SW 1271 (cell line): ENCODE data around the gene SLC2A1.

Source experiments
- DNase-seq, 2 experiments: peaks; one replicate each; lab custom pipeline; 2025; lab: John Stamatoyannopoulos, UW

Gene SLC2A1

DNA sequence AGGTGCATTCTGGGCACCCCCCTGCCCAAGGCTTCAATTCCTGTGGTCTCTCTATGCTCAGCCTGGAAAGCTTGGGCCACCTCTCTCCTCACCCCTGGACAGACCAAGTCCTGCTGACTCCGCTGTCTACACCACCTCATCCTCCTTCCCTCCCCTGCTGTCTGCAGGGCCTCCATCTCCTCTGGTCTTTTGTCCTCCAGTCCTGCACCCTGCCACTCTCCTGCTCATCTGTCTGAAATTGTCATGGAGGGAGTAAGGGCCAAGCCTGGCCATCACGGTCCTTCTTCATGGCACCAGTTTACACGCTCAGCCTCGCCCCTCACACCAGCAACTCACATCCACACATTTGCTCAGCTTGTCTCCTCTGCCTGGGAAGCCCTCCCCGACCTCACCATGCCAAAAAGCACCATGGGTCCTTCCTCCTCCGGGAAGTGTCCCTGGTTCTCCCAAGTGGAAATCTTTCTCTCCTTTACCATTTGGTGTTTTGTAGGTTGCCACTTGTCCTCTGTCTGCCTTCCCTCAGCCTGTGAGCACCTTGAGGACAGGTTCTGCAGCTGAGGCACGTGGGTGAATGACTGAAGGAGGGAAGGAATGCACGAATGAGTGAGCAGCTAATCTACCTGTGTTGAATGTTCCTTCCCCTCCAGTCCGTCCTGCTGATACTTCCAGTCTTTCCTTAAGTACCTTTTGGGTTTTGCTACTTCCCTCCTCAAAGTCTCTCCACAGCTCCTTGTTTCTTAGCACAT is 2.1 kb upstream of the SLC2A1 start:
- DNase-seq = no peak

DNA sequence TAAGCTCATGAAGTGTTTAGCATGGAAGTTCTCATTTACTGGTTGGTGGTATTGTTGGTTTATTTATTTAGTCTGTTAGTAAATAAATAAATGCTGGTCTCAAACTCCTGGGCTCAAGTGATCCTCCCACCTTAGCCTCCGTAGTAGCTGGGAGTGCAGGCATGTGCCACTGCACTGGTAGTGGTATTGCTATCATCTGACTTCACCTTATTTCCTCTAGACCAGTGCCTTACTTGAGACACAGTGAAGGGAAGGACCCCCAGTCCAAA is 1.4 kb upstream of the SLC2A1 start:
- no peak for DNase-seq

DNA sequence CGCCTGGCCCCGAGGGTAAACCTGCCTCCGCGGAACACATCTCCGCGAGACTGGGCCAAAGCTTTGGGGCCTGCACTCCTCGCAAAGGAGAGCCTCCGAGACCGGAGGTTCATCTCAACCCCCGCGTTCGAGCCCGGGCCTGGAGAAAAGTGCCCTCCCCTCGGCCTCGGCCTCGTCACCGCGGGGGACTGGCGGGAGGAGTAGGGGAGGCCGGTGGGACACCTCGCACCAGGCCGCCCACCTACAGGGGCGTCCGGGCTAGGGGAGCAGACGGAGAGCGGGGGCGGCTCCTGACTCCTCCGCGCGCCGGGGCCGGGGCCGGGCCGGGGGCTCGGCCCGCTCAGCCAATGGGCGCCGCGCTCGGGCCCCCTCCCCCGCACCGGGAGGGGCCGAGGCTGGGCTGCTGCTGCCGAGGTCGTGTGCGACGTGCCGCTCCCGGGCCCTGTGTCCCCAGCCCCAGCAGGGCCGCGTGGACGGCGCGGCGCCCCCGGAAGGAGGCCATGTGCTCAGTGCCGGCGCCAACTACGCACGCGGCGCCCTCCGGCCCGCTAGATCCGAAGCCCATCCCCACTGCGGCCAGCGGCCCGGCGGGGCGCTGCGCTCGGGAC is 684 bp downstream of the SLC2A1 start:
- DNase-seq = peak in 1 of 2 experiments; percentile 17

DNA sequence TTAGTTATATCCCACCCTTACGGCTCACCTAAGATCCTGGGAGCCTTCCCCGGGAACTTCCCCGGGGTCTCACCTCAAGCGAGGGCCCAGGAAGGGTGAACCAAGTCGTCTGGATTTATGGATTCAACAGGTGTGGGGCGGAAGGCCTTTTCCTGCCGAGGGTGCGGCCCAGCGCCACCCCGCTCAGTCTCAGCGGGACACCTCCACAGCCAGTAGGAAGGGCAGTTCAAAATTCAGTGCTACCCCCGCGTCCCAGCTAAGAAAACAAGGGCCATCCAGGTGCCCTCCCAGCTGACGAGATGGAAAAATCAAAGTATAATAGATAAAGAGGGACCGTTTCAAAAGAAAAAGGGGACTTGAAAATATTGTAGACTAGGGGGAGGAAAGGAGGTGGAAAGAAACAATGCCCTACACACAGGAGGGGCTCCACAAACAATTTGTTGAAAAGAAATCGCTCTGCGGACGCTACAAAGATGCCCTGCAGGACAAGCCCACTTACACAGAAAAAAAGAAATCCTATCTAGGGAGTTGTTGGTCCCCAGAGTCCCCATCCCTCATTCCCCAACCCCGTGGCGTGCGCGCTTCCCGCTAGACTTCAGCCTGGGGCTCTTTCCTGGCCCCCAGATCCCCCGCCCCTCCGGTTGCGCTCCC is 1.3 kb downstream of the SLC2A1 start:
- DNase-seq = no peak

DNA sequence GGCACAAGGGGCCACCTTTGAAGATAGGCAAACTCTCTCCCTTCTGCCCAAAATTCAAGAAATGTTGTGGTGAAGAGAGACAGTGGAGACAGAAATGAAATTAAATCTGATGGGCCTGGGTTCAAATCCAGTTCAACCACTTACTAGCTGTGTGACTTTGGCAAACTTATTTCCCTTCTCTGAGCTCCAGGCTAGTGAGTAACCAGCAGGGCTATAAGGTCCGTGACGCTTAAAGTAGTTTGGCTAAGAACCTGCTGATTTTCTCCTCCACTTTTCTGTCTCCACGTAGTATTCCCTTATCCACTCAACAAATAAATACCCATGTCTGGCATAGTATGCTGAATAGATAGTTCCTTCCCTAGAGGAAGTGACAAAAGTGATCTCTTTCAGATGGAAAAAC is 1.9 kb downstream of the SLC2A1 start:
- DNase-seq = no peak

DNA sequence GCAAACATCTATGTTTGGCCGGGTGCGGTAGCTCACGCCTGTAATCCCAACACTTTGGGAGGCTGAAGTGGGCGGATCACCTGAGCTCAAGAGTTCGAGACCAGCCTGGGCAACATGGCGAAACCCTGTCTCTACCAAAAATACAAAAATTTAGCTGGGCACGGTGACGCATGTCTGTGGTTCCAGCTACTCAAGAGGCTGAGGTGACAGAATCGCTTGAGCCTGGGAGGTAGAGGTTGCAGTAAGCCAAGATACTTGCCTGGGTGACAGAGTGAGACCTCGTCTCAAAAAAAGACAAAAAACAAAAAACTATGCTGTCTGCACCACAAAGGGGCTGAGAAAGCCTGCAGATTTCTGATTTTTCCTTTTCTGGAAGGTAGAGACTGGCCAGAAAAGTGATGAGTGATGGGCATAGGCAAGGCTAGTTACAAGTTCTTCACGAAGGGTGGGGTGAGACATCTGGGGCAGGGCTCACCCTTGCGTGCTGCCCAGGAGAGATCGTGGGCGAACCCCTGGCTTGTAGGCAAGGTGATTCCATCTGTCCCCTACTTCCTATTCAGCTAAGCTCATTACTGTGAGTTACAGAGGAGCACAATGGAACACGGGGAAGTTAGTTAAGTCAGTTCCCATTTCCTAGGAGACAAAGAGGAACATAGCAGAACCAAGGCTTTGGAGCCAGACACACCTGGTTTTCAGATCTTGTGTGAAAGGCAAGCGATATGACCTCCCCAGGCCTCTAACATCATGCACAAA is 3.2 kb downstream of the SLC2A1 start:
- DNase-seq = no peak

DNA sequence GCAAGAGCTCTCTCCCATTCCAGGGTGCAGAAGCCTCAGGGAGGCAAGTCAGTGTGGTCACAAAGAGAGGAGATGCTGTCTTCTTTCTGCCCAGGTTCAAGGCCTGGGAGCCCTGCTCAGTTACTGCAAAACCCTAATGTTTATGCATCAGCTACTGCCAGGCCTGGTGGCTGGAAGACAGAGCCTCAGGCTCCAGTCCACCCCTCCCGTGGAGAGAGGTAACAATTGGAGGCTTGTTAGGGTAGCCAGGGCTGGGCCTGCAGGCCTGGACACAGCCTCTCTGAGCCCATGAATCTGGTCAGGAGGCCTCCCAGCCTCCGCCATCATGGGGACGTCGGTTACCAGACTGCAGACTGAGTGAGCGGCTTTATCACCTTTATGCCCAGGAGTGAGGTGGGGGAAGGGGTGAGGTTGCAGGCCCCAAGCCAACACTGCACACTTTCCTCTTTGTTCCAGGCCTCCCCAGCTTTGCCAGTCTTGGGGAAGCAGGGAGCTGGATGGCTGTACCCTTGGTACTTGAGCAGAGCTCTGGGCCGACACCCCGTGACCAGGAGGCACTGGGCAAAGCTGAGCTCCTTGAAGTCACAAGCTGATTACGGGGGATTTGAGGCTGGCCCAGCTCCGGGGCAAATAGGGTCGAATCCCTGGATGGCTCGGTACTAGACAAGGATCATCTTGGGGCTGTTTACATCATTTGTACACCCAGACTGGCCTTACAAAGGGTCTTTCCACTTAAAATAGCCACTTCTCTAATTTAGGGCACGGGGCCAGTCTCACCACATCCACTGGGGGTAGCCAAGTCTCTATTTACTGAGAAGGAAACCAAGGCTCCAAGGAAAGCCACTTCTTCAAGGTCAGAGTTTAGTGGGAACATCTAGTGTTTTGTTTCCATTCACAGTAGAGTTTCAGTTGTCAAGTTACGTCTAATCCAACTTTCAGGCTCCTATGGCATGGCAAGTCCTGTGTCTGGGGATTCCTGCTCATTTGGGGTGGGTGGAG is 5.2 kb downstream of the SLC2A1 start:
- DNase-seq = no peak

DNA sequence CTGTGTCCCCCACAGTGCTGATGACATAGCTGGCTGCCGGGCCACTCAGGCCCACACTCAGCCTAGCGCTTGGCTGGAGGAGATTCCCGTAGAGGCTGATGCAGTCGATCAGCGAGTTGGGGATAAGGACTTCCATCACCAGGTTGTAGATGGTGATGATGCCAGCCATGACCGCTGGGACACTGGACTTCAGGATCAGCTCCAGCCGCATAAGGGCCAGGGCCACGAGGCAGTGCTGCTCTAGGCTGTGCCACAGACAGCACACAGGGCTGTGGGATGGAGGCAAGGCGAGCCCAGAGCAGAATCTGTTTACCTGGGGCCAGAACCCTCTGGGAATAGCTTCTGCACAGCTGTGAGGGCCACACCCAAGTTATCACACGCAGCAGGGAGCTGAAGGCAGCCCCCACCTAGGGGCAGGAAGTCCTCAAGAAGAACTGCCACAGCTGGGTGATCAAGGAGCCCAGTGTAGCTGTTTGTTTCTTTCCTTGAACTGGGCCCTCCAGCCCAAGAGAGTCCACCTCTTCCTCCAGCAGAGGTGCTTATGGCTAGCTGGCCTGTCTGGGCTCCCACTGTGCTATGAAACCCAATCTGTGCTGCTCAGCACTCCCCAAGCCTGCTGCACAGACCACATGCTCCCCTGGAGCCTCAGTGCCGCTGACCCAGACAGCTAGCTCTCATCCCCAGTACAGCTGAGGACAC is 6.2 kb downstream of the SLC2A1 start:
- no peak for DNase-seq

DNA sequence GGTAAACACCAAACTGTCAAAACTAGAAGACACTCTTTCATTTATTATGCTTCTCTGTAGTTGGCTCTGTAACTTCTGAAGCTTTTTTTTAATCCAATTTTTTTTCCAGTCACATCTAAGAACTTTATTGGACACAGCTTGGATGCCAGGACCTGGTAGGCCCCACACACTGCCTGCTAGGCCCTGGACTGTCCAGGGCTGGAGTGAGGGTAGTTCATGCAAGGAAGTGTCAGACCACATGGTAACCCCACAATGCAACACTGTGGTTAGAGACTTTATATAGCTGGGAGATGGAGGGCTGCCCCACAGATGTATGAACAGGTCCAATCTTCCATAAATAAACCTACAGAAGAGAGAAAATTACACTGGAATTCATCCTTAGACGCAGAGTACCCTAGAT is 7.1 kb downstream of the SLC2A1 start:
- DNase-seq = no peak

DNA sequence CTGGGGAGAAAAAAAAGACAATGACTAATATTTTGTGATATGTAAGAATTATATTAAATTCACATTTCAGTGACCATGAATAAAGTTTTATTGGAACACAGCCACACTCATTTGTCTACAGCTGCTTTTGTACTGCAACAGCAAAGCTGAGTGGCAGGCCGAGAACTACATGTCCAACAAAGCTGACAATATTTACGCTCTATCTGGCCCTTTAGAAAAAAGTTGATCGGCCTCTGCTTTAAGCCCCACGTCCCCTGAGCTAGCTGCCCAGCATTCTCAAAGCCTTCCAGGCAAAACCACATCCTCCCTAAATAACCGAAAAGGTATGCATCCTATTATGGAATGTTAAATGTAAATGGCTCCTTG is 8.6 kb downstream of the SLC2A1 start:
- peak in 1 of 2 experiments; percentile 43 for DNase-seq

DNA sequence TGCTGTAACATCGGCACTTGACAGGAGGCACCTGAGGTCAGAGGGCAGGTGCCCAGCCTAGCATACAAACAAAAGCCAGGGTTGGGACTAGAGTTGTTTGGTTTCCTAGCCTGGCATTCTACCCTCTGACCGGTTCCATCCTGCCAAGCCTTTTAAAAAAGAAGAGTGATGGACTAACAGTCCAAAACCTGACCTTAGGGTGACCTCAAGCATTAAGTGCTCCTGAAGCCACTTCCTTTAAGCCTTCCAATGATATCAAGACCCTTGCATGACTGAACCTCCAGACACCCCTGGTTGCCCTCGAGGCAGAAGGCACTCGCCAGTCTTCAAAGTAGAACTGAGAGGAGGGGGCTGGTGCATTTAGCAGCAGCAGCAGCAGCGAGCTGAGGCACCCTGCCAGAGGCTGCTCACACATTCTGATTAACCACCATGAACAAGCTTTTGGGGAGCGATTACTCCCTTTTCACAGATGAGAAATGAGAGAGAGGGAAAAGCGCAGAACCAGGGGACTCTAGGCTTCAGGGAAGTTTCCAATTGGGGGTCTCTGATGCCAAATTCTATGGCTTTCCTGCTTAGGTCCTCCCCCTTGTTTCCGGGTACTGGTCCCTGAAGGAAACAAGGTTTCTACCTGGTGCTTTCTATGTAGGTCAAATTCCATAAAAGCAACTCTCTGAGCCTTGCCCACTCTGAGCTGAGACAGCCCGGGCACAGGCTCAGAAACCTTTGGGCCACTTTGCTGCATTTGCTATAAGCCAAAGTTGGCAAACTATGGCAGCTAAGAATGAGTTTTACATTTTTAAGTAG is 9.2 kb downstream of the SLC2A1 start:
- DNase-seq = no peak

DNA sequence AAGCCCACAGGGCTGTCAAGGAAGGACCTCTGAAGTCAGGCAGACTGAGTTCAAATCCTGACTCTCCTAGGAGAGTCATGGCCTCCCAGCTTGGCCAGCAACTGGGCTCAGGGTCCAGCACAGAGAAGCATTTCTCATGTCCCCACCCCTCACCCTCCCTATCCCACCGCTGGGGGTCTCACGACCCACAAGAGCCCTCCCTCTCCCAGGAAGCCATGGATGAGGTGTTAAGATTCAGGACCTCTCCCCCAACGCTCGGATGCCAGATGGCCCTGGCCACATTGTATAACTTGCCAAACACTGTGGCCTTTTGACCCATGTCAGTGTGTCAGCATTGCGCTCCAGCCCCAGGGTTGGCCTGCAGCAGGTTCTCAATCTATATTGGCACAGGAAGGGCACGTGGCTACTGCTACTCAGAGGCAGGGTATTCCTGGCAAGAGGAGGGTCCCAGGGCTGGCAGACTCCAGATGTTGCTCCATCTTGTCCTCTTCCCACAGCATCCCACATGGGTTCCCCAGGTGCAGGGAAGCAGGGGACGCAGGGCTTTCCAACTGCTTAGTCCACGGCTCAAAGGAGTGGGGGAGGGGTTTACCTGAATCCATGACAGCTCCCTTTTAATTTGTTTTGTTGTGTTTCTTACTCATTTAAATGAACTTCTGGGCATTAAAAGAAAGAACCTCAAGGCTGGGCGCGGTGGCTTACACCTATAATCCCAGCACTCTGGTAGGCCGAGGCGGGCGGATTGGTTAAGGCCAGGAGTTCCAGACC is 10.5 kb downstream of the SLC2A1 start:
- DNase-seq = no peak

DNA sequence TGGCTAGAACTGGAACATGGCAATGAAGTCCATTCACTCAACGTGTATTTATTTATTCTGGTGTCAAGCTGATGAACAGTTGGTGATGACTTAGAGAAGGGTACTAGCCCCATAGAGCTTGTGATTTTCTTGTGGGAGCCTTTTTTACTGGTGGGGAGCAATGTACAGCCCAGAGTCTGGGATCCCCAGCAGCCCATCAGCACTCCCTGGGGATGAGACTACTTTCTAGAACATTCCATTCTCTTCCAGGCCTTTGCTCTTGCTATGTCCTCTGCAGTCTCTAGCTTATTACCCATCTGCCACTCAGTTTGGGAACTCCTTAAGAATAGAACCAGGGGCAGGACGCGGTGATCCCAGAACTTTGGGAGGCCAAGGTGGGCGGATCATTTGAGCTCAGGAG is 11.6 kb downstream of the SLC2A1 start:
- no peak for DNase-seq

DNA sequence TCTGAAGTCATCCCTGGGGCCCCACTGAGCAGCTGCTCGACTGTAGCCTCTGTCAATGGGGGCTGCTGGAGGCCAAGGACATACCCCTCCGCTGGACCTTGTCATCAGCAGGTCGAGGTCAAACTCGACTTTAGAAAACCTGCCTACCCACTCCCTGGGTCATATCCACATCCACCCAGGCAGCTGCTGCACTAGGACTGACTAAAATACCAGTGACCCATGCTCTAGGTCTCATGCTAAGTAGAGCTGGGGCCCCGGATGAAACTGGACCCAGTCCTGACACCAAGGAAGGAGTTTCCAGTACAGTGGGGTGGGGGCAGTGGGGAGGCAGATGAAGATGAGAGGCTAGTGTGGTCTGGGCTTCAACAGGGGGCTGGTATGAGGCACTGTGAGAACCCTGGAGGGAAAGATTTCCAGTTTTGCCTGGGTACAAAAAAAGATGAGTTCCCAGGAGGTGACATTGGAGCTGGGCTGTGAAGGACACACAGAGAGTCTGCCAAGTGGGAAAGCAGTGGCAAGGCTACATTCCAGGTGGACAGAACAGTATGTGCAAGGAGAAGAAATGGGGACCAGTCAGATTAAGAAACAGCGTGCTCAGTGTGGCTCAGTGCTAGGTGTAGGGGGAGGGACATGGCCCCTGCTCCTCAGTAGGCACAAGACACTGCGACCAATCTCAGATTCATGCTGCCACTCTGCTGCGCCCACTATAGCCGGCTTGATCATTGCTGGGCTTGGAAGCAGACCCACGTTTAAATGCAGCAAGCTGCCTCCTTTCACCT is 12.4 kb downstream of the SLC2A1 start:
- no peak for DNase-seq

DNA sequence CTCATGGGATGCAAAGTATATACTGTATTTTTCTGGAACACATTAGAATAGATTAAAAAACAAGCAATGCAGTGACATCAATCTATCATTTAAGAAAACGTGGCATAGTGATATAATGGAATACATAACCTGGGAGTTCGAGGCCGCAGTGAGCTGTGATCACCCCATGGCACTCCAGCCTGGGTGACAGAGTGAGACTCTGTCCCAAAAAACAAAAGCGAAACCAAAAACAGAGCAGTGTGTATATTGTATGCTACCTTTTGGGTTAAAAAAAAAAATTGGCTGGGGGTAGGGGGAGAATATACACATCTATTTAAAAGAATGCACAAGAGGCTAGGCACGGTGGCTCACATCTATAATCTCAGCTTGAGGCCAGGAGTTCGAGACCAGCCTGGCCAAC is 13.5 kb downstream of the SLC2A1 start:
- DNase-seq = no peak

DNA sequence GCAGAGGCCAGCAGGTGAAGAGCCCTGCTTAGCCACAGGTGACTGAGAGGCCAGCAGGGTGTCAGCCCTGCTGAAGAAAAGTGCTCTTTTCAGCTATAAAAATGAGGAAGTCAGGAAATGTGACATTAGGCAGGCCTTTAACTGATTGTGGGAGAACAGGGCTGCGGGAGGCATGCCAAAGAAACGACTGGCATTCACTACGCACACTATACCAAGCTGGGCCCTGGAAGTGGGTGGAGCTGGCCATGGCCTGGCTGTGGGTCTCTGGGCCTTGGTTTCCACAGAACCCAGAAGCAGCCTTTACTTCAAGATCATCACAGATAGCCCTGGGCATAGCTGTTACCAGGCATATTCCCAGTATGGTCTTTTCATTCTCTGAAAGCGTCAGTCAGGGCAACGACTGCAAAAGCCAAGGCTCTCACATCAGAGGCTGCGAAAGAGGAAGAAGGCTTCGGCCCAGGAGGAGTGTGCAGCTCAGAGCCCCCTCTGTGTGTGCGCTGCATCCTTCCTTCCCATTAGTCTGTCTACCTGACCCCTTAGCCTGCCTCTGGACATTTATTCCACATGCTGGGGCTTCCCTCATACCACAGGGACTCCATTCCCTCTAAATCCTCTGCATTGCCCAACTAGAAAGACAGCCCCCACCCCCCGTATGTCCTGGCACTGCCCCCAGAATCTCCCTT is 14.3 kb downstream of the SLC2A1 start:
- DNase-seq = no peak

DNA sequence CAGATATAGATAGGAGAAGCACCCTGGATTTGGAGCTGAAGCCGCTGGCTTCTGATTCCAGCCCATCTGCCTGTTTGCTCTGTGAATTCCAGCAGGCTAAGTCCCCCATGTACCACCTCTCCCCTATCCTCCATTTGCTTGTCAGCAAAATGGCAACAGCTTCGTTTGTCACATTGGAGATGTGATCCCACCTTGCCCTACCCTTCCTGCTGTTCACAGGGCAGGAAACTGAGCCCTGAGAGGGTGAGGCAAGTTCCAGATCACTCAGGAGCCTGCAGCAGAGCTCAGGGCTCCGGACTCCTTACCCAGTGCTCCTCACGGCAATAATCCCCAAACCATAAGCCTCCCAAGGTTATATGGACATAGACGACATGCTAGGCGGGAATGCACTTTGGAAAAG is 14.9 kb downstream of the SLC2A1 start:
- DNase-seq = no peak

DNA sequence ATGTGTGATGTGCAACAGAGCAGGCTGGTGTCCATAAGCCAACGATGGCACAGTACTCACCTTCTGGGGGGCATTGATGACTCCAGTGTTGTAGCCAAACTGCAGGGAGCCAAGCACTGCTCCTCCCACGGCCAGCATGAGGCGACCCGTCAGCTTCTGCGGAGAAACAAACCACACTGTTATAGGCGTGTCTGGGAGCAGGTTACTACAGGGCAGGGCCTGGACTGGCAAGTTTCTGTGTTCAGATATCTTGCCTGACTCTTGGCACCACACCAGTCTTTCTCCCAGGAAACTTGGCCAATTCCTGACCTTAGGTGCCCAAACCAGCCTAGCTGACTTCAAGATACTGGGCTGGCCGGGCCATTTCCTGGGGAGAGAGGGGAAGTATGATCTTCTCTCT is 15.5 kb downstream of the SLC2A1 start:
- DNase-seq = peak in 1 of 2 experiments; percentile 51
